Breast epithelium (tissue), 3 donors: ENCODE data around the gene FRG1.

Source experiments
- POLR2A ChIP-seq: fragments of 450-650 bp; IDR thresholded peaks from one replicate; pipeline ENCODE4 v1.6.1; 2016; ENCODE audit warnings: antibody characterized with exemption, mild to moderate bottlenecking, moderate library complexity
- POLR2AphosphoS5 ChIP-seq, 3 donors: sonication (generic); formaldehyde crosslinking; IDR thresholded peaks; one replicate each; pipeline ENCODE4 v1.6.1; 2017; ENCODE audit warnings: antibody characterized with exemption in 3 of 3
- TF ChIP-seq, protein P1 (sequence below), 3 donors: fragments of 450-650 bp; IDR thresholded peaks; one replicate each; pipeline ENCODE4 v1.5.1; 2016 to 2017; ENCODE audit warnings: antibody characterized with exemption in 3 of 3, mild to moderate bottlenecking in 3 of 3, moderate library complexity in 3 of 3

DNA sequence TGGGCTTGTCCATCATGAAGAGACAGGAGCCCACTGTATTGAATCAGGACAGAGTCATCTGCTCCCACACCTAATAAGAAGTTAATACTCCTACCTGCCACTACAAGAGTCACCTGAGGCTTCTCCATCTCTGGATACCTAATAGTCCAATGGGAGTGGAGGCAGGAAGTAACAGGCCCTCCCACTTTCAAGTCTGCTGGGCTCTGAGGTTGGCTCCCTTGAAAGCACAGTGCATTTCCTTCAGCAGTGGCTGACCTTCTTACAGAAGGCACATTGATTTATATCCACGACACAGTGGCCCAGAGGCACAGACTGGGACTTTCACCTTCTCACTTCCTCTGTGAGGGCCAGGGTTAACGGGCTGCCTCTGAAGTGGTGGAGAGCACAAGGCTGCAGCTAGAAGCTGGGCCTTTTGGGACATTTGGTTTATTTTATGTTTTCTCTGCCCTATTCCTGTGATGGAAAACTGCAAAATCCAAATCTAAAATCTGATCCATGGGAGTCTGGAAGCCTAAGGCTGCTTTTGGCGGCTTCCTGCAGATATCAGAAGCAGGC lies 48.3 kb downstream of the FRG1 start:
- TF ChIP-seq, protein P1, sequence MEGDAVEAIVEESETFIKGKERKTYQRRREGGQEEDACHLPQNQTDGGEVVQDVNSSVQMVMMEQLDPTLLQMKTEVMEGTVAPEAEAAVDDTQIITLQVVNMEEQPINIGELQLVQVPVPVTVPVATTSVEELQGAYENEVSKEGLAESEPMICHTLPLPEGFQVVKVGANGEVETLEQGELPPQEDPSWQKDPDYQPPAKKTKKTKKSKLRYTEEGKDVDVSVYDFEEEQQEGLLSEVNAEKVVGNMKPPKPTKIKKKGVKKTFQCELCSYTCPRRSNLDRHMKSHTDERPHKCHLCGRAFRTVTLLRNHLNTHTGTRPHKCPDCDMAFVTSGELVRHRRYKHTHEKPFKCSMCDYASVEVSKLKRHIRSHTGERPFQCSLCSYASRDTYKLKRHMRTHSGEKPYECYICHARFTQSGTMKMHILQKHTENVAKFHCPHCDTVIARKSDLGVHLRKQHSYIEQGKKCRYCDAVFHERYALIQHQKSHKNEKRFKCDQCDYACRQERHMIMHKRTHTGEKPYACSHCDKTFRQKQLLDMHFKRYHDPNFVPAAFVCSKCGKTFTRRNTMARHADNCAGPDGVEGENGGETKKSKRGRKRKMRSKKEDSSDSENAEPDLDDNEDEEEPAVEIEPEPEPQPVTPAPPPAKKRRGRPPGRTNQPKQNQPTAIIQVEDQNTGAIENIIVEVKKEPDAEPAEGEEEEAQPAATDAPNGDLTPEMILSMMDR (IDR thresholded peaks at IDR 0.05) = no peak
- TF ChIP-seq POLR2AphosphoS5 (IDR thresholded peaks at IDR 0.05) (no peak), POLR2A (no peak)
